Neural progenitor cell (in vitro differentiated cells): ENCODE measurements around the gene MAD1L1. TPM values are rescaled to one million over a fixed set of nuclear protein-coding genes. Genes with fewer than 3 reads are reported as not detected.

ENCODE experiments used
- DNase-seq: peaks from one replicate; pipeline ENCODE4 v3.0.0-alpha.2; 2016; ENCODE audit warnings: low spot score
- H2AFZ ChIP-seq: fragments of 200-600 bp; sonication (generic); replicated peaks from 2 replicates; pipeline ENCODE4 v1.6.1; 2016; ENCODE audit warnings: antibody characterized with exemption
- H3F3A ChIP-seq: fragments of 200-600 bp; sonication (generic); 2 replicates; pipeline ENCODE4 v1.6.1; 2016; ENCODE audit warnings: antibody characterized with exemption, low read depth
- H3K27ac ChIP-seq: fragments of 200-600 bp; sonication (generic); 2 replicates; pipeline ENCODE4 v1.5.1; 2016; ENCODE audit warnings: mild to moderate bottlenecking
- H3K27me3 ChIP-seq: fragments of 200-600 bp; sonication (generic); 2 replicates; pipeline ENCODE4 v1.6.1; 2016; ENCODE audit warnings: mild to moderate bottlenecking, moderate library complexity
- H3K36me3 ChIP-seq: fragments of 200-600 bp; sonication (generic); 2 replicates; pipeline ENCODE4 v1.5.1; 2016
- H3K4me1 ChIP-seq: fragments of 200-600 bp; sonication (generic); 2 replicates; pipeline ENCODE4 v1.6.1; 2016; ENCODE audit warnings: mixed run types
- H3K4me2 ChIP-seq: fragments of 200-600 bp; sonication (generic); 2 replicates; pipeline ENCODE4 v1.6.1; 2016
- H3K4me3 ChIP-seq: fragments of 200-600 bp; sonication (generic); 2 replicates; pipeline ENCODE4 v1.5.1; 2016
- H3K79me2 ChIP-seq: fragments of 200-600 bp; sonication (generic); 2 replicates; pipeline ENCODE4 v1.6.1; 2016; ENCODE audit warnings: low read depth
- H3K9ac ChIP-seq: fragments of 200-600 bp; sonication (generic); 2 replicates; pipeline ENCODE4 v1.6.1; 2016
- H3K9me3 ChIP-seq: fragments of 200-600 bp; sonication (generic); 2 replicates; pipeline ENCODE4 v1.5.1; 2016; ENCODE audit warnings: low read depth
- H4K20me1 ChIP-seq: fragments of 200-600 bp; sonication (generic); 2 replicates; pipeline ENCODE4 v1.6.1; 2016; ENCODE audit warnings: low read depth
- H3K27ac Mint-ChIP-seq: 3 replicates; pipeline ENCODE4 v1.8.0; 2021; ENCODE audit warnings: mixed read lengths
- H3K27me3 Mint-ChIP-seq: 2 replicates; pipeline ENCODE4 v1.8.0; 2022; ENCODE audit warnings: low read depth, mild to moderate bottlenecking, inconsistent platforms, moderate library complexity, mixed read lengths; ENCODE audit not compliant: insufficient read depth
- H3K36me3 Mint-ChIP-seq: 3 replicates; pipeline ENCODE4 v1.8.0; 2021; ENCODE audit warnings: mixed read lengths
- H3K4me1 Mint-ChIP-seq: 3 replicates; pipeline ENCODE4 v1.8.0; 2021; ENCODE audit warnings: mixed read lengths
- H3K4me3 Mint-ChIP-seq: 3 replicates; pipeline ENCODE4 v1.8.0; 2021; ENCODE audit warnings: mild to moderate bottlenecking, moderate library complexity, mixed read lengths
- H3K9me3 Mint-ChIP-seq: 3 replicates; pipeline ENCODE4 v1.8.0; 2020; ENCODE audit warnings: mixed read lengths
- EZH2 ChIP-seq: fragments of 200-600 bp; sonication (generic); IDR thresholded peaks from 2 replicates; pipeline ENCODE4 v1.6.1; 2017; ENCODE audit warnings: antibody characterized with exemption, mild to moderate bottlenecking, moderate library complexity
- EZH2phosphoT487 ChIP-seq: fragments of 200-600 bp; sonication (generic); IDR thresholded peaks from 2 replicates; pipeline ENCODE4 v1.6.1; 2017; ENCODE audit warnings: antibody characterized with exemption
- total RNA-seq: library from RNA; depleted of rRNA; stranded (reverse); fragments of >200 nt; gene quantifications from 2 replicates; pipeline ENCODE4 v1.2.3, GENCODE V29; 2015; ENCODE audit warnings: low replicate concordance
- TF ChIP-seq, protein P1 (sequence below): fragments of 200-600 bp; sonication (generic); IDR thresholded peaks from 2 replicates; pipeline ENCODE4 v1.5.1; 2017; ENCODE audit warnings: antibody characterized with exemption, mild to moderate bottlenecking

The MAD1L1 gene
- total RNA-seq, 1 donor from 2014 or later, result 23.7 TPM

DNA sequence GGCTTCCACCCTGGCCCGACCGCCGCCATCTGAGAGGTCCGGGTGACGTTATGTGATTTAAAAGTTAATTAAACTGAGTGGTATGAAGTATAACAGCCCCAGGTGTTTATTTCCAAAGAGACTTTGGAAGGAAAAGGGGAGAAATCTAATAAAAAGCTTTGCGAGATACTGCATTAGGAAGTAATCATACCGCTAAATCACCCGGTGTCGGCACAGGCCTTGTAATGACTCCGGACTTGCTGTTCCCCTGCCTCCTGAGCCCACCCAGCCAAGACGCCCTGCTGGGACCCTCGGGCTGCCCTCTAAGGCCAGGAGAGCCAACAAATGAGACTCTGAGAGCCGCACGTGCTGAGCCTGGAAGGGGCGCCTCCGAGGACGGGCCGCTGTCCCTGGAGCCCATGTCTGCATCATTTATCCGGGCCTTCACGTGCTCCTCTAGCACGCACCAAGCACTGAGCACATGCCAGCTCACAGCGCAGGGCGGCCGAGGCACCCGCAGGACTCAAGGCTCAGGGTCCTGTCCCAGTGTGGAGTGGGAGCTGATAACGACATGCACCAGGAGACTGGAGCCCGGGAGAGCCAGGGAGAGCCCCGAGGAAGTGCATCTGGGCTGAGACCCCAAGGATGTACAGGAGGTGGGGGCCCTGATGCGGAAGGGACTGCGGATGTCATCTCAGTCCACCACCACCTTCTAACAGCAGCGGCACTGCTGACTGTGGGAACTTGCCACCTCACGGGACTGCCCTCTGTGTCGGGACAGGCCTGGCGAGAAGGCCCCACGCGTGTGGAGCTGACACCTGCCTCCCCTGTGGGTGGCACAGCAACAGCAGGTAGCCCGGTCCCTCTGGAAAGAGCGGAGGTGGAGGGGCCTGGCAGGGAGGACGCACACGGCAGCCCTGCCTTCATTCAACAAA, 380.0 kb downstream of the MAD1L1 start:
- H3K36me3 Mint-ChIP-seq, result peaks cover 2% of the 10 kb centered on the region
- Histone ChIP-seq H3K27me3 (no peaks in the 10 kb centered on the region), H3K4me3 (no peak overlapping the region), H3K27ac (no peak overlapping the region), H3K9ac (no peak overlapping the region), H3K36me3 (no peaks in the 10 kb centered on the region), H3K9me3 (no peaks in the 10 kb centered on the region), H3K79me2 (no peaks in the 10 kb centered on the region), H3K4me1 (no peaks in the 10 kb centered on the region), H2AFZ (no peak overlapping the region), H3K4me2 (no peak overlapping the region), H4K20me1 (no peaks in the 10 kb centered on the region), H3F3A (no peaks in the 10 kb centered on the region)
- no peak overlapping the region for H3K4me3 Mint-ChIP-seq
- TF ChIP-seq EZH2 (no peak), EZH2phosphoT487 (no peak)
- TF ChIP-seq, protein P1, sequence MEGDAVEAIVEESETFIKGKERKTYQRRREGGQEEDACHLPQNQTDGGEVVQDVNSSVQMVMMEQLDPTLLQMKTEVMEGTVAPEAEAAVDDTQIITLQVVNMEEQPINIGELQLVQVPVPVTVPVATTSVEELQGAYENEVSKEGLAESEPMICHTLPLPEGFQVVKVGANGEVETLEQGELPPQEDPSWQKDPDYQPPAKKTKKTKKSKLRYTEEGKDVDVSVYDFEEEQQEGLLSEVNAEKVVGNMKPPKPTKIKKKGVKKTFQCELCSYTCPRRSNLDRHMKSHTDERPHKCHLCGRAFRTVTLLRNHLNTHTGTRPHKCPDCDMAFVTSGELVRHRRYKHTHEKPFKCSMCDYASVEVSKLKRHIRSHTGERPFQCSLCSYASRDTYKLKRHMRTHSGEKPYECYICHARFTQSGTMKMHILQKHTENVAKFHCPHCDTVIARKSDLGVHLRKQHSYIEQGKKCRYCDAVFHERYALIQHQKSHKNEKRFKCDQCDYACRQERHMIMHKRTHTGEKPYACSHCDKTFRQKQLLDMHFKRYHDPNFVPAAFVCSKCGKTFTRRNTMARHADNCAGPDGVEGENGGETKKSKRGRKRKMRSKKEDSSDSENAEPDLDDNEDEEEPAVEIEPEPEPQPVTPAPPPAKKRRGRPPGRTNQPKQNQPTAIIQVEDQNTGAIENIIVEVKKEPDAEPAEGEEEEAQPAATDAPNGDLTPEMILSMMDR, result no peak
- peaks cover under 1% of the 10 kb centered on the region for H3K27me3 Mint-ChIP-seq
- H3K9me3 Mint-ChIP-seq, result no peaks in the 10 kb centered on the region
- H3K4me1 Mint-ChIP-seq, result peaks cover 24% of the 10 kb centered on the region
- no peak for DNase-seq
- H3K27ac Mint-ChIP-seq, result no peak overlapping the region

DNA sequence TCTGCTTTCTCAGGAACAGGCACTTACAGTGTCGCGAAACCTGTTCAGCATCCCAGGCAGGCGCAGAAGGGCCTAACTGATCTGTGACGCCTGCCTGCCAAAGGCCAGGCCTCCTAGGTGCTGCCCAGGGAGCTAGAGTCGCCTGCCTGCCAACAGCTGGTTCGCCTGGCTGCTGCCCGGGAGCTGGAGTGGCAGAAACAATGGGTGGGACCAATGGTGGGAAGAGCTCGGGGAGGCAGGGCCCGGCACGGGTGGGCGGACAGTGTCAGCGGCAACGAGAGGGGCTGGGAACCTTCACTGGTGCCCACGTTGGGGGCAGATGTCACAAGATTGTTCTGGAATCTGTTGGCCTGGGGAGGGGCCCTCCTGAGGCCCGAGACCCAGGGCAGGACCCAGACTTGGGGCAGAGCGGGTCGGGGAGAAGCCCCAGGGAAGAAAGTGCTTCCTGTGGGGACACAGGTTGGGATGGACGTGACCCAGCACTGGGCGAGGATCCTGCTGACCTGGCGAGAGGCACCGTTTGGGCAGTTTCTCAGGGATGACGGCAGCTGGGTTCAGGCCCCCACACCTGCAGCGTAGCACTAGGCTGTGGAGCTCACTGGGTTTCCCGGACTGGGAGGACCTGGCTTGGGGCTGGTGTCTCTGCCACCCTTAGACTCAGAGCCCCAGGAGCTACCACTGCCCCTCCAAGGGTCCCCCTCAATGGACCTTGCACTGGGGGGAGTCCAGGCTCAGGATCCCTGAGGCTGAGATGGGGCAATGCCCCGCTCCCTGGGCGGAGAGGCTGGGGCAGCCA, 380.8 kb downstream of the MAD1L1 start:
- H3K27me3 ChIP-seq, result no peaks in the 10 kb centered on the region
- Mint-ChIP-seq H3K9me3 (no peaks in the 10 kb centered on the region), H3K27me3 (no peaks in the 10 kb centered on the region), H3K4me1 (peaks cover 27% of the 10 kb centered on the region), H3K36me3 (peaks cover 2% of the 10 kb centered on the region), H3K4me3 (no peak overlapping the region), H3K27ac (no peak overlapping the region)
- no peaks in the 10 kb centered on the region for H3K36me3 ChIP-seq
- no peaks in the 10 kb centered on the region for H3F3A ChIP-seq
- H3K4me3 ChIP-seq, result no peak overlapping the region
- no peak overlapping the region for H2AFZ ChIP-seq
- H3K4me2 ChIP-seq, result no peak overlapping the region
- no peak overlapping the region for H3K27ac ChIP-seq
- no peak for DNase-seq
- no peaks in the 10 kb centered on the region for H3K79me2 ChIP-seq
- H3K9me3 ChIP-seq, result no peaks in the 10 kb centered on the region
- no peak overlapping the region for H3K9ac ChIP-seq
- no peaks in the 10 kb centered on the region for H3K4me1 ChIP-seq
- TF ChIP-seq EZH2 (no peak), EZH2phosphoT487 (no peak)
- TF ChIP-seq, protein P1, result no peak
- H4K20me1 ChIP-seq, result no peaks in the 10 kb centered on the region

DNA sequence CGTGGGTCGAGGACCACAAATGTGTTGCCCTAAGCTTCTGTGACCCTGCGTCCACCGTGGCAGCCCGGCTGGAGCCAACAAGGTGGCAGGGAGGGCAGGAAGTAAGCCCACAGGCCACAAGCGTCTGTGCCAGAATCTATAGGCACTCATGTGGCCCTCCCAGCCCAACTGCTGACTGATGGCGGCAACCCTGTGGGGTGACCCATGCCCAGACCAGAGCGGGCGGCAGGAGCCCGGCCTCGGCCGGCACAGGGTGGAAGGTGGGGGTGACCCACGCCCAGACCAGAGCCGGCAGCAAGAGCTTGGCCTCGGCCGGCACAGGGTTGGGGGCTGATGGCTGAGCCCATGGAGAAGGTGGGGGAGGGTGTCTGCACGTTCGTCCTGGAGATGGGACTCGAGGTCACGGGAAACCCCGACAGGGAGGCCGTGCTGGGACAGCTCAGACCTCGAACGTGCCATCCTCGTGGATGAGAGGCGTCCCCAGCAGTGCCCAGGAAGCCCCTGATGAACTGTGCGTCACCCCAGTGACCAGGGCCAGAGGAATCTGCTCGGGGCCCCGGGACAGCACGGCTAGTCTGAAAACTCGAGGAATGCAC, 381.7 kb downstream of the MAD1L1 start:
- Mint-ChIP-seq H3K4me3 (no peak overlapping the region), H3K27me3 (no peaks in the 10 kb centered on the region), H3K36me3 (peaks cover 4% of the 10 kb centered on the region), H3K4me1 (peaks cover 32% of the 10 kb centered on the region), H3K27ac (peak overlapping the region; percentile 90), H3K9me3 (no peaks in the 10 kb centered on the region)
- Histone ChIP-seq H3F3A (no peaks in the 10 kb centered on the region), H3K4me1 (no peaks in the 10 kb centered on the region), H3K9ac (no peak overlapping the region), H3K79me2 (no peaks in the 10 kb centered on the region), H3K27ac (no peak overlapping the region), H3K4me3 (no peak overlapping the region), H3K4me2 (no peak overlapping the region), H4K20me1 (no peaks in the 10 kb centered on the region), H3K9me3 (no peaks in the 10 kb centered on the region), H3K27me3 (no peaks in the 10 kb centered on the region), H2AFZ (no peak overlapping the region), H3K36me3 (no peaks in the 10 kb centered on the region)
- no peak for DNase-seq
- TF ChIP-seq, protein P1, result no peak
- TF ChIP-seq EZH2, result no peak
- no peak for TF ChIP-seq EZH2phosphoT487
